KMS-11 (cell line): Measurements from ENCODE around the gene MYO7B.
"Not testable (repeated sequence)": the region's sequence is repeated elsewhere in the genome, so short reads cannot be mapped to it uniquely, and the experiment has no call there.

Experiments
- H2AFZ ChIP-seq: fragments of 200-600 bp; sonication (generic); 2 replicates; pipeline ENCODE4 v1.6.1; 2016; ENCODE audit warnings: antibody characterized with exemption, mixed run types, low read depth
- H3K27ac ChIP-seq: fragments of 200-600 bp; sonication (generic); 2 replicates; pipeline ENCODE4 v1.6.1; 2016; ENCODE audit warnings: mild to moderate bottlenecking, mixed run types
- H3K27me3 ChIP-seq: fragments of 200-600 bp; sonication (generic); 2 replicates; pipeline ENCODE4 v1.6.1; 2017; ENCODE audit warnings: mild to moderate bottlenecking, low read depth, mixed run types, moderate library complexity; ENCODE audit not compliant: insufficient read depth
- H3K36me3 ChIP-seq: fragments of 200-600 bp; sonication (generic); 2 replicates; pipeline ENCODE4 v1.6.1; 2017; ENCODE audit warnings: mild to moderate bottlenecking, mixed run types; ENCODE audit not compliant: insufficient read depth
- H3K4me1 ChIP-seq: fragments of 200-600 bp; sonication (generic); 2 replicates; pipeline ENCODE4 v1.6.1; 2016; ENCODE audit warnings: mild to moderate bottlenecking, low read depth, mixed run types; ENCODE audit not compliant: poor library complexity, severe bottlenecking
- H3K4me2 ChIP-seq: fragments of 200-600 bp; sonication (generic); 2 replicates; pipeline ENCODE4 v1.7.0; 2016; ENCODE audit warnings: mild to moderate bottlenecking, mixed run types
- H3K4me3 ChIP-seq: fragments of 200-600 bp; sonication (generic); IDR thresholded peaks from 2 replicates; pipeline ENCODE4 v1.6.1; 2017; ENCODE audit warnings: low read depth, low read length, mixed read lengths; ENCODE audit not compliant: insufficient read depth
- H3K79me2 ChIP-seq: fragments of 200-600 bp; sonication (generic); 2 replicates; pipeline ENCODE4 v1.6.1; 2016; ENCODE audit warnings: low read depth, mixed run types; ENCODE audit not compliant: insufficient read depth
- H3K9ac ChIP-seq: fragments of 200-600 bp; sonication (generic); 2 replicates; pipeline ENCODE4 v1.6.1; 2016; ENCODE audit warnings: mild to moderate bottlenecking, mixed run types
- H4K20me1 ChIP-seq: fragments of 200-600 bp; sonication (generic); 2 replicates; pipeline ENCODE4 v1.6.1; 2016; ENCODE audit warnings: mild to moderate bottlenecking, mixed run types; ENCODE audit not compliant: insufficient read depth
- TF ChIP-seq, protein P1 (sequence below): fragments of 200-600 bp; sonication (generic); conservative IDR thresholded peaks from 2 replicates; pipeline ENCODE4 v1.6.1; 2017; ENCODE audit warnings: low read depth, mild to moderate bottlenecking, antibody characterized with exemption, low read length, moderate library complexity, mixed read lengths

Gene MYO7B

DNA sequence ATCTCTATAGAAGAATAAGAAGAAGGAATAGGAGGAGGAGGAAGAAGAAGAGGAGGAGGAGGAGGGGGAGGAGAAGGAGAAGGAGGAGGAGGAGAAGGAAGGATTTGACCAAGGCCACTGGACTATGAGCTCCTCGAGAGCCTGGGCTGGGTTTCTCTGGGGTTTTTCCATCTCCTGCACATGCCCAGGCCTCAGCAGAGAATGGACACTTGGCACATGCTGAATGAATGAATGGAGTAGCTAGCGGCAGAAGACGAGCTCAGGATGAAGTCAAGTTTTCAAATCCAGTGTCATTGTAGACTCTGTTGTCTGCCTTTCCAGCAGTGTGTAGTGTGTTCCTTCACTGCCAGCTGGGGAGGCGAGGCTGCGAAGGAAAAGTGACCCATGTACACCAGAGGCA, 2.2 kb downstream of the MYO7B start:
- no peaks in the 10 kb centered on the region for H3K79me2 ChIP-seq
- H3K27ac ChIP-seq: no peak overlapping the region
- no peak overlapping the region for H3K4me2 ChIP-seq
- no peaks in the 10 kb centered on the region for H3K27me3 ChIP-seq
- no peak overlapping the region for H2AFZ ChIP-seq
- H3K4me3 ChIP-seq: no peak overlapping the region
- H3K9ac ChIP-seq: no peak overlapping the region
- H4K20me1 ChIP-seq: no peaks in the 10 kb centered on the region
- no peaks in the 10 kb centered on the region for H3K4me1 ChIP-seq
- TF ChIP-seq, protein P1, sequence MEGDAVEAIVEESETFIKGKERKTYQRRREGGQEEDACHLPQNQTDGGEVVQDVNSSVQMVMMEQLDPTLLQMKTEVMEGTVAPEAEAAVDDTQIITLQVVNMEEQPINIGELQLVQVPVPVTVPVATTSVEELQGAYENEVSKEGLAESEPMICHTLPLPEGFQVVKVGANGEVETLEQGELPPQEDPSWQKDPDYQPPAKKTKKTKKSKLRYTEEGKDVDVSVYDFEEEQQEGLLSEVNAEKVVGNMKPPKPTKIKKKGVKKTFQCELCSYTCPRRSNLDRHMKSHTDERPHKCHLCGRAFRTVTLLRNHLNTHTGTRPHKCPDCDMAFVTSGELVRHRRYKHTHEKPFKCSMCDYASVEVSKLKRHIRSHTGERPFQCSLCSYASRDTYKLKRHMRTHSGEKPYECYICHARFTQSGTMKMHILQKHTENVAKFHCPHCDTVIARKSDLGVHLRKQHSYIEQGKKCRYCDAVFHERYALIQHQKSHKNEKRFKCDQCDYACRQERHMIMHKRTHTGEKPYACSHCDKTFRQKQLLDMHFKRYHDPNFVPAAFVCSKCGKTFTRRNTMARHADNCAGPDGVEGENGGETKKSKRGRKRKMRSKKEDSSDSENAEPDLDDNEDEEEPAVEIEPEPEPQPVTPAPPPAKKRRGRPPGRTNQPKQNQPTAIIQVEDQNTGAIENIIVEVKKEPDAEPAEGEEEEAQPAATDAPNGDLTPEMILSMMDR: no peak
- H3K36me3 ChIP-seq: no peaks in the 10 kb centered on the region

DNA sequence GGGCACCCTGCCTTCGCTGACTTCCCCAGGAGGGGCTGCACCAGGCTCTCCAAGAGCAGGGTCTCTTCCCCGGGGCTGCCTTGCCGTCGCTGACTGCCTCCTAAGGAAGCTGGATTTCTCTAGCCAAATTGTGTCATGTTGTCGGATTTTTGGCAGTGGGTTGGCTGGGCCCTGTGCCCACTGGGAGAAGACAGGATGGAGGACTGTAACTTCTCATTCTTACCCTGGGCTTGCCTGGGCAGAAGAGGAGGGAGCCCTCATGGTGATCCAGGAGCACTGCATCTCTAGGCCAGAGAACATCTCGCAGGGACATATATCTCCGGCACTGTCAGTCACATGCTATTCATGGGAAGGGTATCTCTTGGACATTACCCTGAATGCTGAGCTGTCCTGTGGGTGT, 6.3 kb downstream of the MYO7B start:
- Histone ChIP-seq H3K79me2 (no peaks in the 10 kb centered on the region), H3K27ac (no peak overlapping the region), H2AFZ (no peak overlapping the region), H3K36me3 (no peaks in the 10 kb centered on the region), H3K4me1 (no peaks in the 10 kb centered on the region), H3K27me3 (no peaks in the 10 kb centered on the region), H3K4me3 (no peak overlapping the region), H3K9ac (no peak overlapping the region), H4K20me1 (no peaks in the 10 kb centered on the region), H3K4me2 (no peak overlapping the region)
- TF ChIP-seq, protein P1: no peak

DNA sequence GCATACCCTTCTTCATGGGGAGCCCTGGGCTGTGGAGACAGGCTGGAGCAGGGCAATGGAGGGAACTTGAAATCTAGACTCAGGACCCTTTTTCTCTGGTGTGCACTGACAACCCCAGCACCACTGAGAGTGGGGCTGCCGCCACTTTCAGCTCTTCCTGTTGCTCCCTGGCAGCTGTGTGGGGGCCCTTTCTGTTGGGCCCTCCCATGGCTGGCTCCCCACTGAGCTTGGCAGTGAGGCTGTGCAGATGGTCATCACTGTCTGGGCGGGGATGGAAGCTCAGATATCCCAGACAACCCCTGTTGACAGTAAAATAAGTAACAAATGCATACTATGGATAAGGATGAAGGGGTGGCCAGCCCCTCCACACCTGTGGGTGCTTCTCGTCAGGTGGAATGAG, 6.7 kb downstream of the MYO7B start:
- Histone ChIP-seq H3K4me1 (no peaks in the 10 kb centered on the region), H3K27ac (no peak overlapping the region), H3K27me3 (no peaks in the 10 kb centered on the region), H3K4me3 (no peak overlapping the region), H3K36me3 (no peaks in the 10 kb centered on the region), H3K9ac (no peak overlapping the region), H3K4me2 (no peak overlapping the region), H4K20me1 (no peaks in the 10 kb centered on the region), H2AFZ (no peak overlapping the region), H3K79me2 (no peaks in the 10 kb centered on the region)
- TF ChIP-seq, protein P1: no peak

DNA sequence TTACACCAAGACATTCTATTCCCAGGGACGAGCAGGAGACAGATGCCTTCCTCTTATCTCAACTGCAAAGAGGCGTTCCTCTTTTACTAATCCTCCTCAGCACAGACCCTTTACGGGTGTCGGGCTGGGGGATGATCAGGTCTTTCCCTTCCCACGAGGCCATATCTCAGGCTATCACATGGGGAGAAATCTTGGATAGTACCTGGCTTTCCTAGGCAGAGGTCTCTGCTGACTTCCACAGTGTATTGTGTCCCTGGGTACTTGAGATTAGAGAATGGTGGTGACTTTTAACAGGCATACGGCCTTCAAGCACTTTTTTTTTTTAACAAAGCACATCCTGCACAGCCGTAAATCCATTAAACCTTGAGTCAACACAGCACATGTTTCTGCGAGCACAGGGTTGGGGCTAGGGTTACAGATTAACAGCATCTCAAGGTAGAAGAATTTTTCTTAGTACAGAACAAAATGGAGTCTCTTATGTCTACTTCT, 7.6 kb downstream of the MYO7B start:
- H3K9ac ChIP-seq: not testable (repeated sequence)

DNA sequence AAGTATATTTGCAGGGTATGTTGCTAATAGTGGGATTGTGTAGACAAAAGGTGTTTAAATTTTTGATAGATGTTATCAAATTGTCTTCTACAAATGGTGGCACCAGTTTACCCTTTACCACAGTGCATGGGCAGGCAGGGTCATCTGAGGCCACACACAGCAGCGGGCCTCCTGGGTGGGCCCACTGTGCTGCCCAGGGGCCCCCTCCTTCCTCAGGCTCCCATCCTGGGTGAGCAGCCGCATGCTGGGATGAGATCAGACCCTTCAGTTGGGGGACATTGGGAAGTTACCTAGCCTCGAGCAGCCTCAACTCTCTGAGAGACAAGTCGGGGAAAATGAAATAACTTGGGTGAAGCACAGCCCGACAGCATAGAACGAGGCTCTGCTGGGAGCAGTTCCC, 9.7 kb downstream of the MYO7B start:
- no peaks in the 10 kb centered on the region for H3K36me3 ChIP-seq
- H3K27ac ChIP-seq: no peak overlapping the region
- H3K4me1 ChIP-seq: no peaks in the 10 kb centered on the region
- TF ChIP-seq, protein P1: no peak
- no peaks in the 10 kb centered on the region for H3K27me3 ChIP-seq
- no peak overlapping the region for H3K9ac ChIP-seq
- H3K79me2 ChIP-seq: no peaks in the 10 kb centered on the region
- no peak overlapping the region for H2AFZ ChIP-seq
- no peaks in the 10 kb centered on the region for H4K20me1 ChIP-seq
- no peak overlapping the region for H3K4me2 ChIP-seq
- H3K4me3 ChIP-seq: no peak overlapping the region

More for the DNA sequence above, 7.6 kb downstream of the MYO7B start:
- H3K27me3 ChIP-seq, H3K4me3 ChIP-seq, H3K79me2 ChIP-seq, H3K36me3 ChIP-seq, H3K4me2 ChIP-seq, H4K20me1 ChIP-seq, H2AFZ ChIP-seq, H3K4me1 ChIP-seq, H3K27ac ChIP-seq: not testable (repeated sequence)
